Gastroesophageal sphincter (tissue), 3 donors: ENCODE results near the gene ASB13.

ENCODE experiments used
- EP300 ChIP-seq: sonication (generic); formaldehyde crosslinking; IDR thresholded peaks from one replicate; pipeline ENCODE4 v1.6.1; 2017; ENCODE audit warnings: antibody characterized with exemption, mild to moderate bottlenecking
- POLR2A ChIP-seq, 2 donors: fragments of 450-650 bp; IDR thresholded peaks; one replicate each; pipeline ENCODE4 v1.6.1; 2017; ENCODE audit warnings: antibody characterized with exemption in 2 of 2, mild to moderate bottlenecking in 2 of 2, moderate library complexity in 1 of 2
- TF ChIP-seq, protein P1 (sequence below), 4 experiments: fragments of 200-600 bp in 2 of 4; fragments of 450-650 bp in 2 of 4; sonication (generic) in 1 of 4; IDR thresholded peaks; one replicate each; pipeline ENCODE4 v1.5.1; 2017 to 2019; ENCODE audit warnings: antibody characterized with exemption in 4 of 4, mild to moderate bottlenecking in 2 of 4, moderate library complexity in 2 of 4

DNA sequence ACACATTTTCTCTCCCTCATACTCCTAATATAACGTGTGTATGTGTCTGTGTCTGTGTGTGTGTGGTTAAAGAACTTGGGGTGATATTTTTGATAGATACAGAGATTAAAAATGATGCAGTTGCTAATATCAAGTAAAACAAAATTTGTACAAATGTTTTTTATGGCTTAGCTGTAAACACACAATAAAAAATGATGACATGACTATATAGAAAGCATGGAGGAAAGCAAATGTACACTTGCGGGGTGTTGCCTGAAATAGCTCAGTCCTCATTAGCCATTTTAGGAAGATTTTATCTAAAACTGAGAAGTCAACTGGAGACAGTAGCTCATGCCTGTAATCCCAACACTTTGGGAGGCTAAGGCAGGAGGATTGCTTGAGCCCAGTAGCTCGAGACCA, 12.6 kb upstream of the ASB13 start:
- TF ChIP-seq, protein P1, sequence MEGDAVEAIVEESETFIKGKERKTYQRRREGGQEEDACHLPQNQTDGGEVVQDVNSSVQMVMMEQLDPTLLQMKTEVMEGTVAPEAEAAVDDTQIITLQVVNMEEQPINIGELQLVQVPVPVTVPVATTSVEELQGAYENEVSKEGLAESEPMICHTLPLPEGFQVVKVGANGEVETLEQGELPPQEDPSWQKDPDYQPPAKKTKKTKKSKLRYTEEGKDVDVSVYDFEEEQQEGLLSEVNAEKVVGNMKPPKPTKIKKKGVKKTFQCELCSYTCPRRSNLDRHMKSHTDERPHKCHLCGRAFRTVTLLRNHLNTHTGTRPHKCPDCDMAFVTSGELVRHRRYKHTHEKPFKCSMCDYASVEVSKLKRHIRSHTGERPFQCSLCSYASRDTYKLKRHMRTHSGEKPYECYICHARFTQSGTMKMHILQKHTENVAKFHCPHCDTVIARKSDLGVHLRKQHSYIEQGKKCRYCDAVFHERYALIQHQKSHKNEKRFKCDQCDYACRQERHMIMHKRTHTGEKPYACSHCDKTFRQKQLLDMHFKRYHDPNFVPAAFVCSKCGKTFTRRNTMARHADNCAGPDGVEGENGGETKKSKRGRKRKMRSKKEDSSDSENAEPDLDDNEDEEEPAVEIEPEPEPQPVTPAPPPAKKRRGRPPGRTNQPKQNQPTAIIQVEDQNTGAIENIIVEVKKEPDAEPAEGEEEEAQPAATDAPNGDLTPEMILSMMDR (IDR thresholded peaks at IDR 0.05) = no peak
- TF ChIP-seq POLR2A (IDR thresholded peaks at IDR 0.05) = no peak
- no peak for TF ChIP-seq EP300
